OCI-LY3 (cell line): ENCODE measurements around the gene CPEB1.

Source experiments
- EZH2phosphoT487 ChIP-seq: fragments of 200-600 bp; shearing (Covaris generic); IDR thresholded peaks from 2 replicates; pipeline ENCODE4 v1.6.1; 2018; ENCODE audit warnings: antibody characterized with exemption, mixed run types, low read depth
- TF ChIP-seq, protein P1 (sequence below): fragments of 200-600, 300-600 bp; sonication (generic); IDR thresholded peaks from 2 replicates; pipeline ENCODE4 v1.5.1; 2014; ENCODE audit warnings: antibody characterized with exemption, low read length, low read depth

DNA sequence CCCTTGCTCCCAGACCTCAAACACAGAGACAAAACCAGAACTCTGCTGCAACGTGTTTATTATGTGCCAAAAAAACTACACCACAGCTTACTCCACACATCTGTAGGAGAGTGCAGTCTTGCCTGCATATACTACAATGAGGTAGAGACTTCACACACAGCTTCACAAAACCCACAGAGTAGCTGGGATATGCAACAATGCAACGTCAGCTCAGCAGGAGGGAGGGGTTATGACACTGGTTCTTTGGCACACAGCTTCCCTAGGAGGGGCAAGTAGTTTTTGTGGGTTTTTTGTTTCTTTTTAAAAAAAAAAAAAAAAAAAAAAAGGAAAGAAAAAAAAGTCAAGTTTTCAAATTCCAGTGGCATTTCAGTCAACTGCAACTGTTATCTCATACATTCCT, 104.0 kb downstream of the CPEB1 start:
- TF ChIP-seq, protein P1, sequence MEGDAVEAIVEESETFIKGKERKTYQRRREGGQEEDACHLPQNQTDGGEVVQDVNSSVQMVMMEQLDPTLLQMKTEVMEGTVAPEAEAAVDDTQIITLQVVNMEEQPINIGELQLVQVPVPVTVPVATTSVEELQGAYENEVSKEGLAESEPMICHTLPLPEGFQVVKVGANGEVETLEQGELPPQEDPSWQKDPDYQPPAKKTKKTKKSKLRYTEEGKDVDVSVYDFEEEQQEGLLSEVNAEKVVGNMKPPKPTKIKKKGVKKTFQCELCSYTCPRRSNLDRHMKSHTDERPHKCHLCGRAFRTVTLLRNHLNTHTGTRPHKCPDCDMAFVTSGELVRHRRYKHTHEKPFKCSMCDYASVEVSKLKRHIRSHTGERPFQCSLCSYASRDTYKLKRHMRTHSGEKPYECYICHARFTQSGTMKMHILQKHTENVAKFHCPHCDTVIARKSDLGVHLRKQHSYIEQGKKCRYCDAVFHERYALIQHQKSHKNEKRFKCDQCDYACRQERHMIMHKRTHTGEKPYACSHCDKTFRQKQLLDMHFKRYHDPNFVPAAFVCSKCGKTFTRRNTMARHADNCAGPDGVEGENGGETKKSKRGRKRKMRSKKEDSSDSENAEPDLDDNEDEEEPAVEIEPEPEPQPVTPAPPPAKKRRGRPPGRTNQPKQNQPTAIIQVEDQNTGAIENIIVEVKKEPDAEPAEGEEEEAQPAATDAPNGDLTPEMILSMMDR: no peak
- TF ChIP-seq EZH2phosphoT487: no peak
